AML-193 (cell line): ENCODE results near the gene KIAA0753.

ENCODE experiments used
- DNase-seq, 2 experiments: peaks; one replicate each; lab custom pipeline; 2025; lab: John Stamatoyannopoulos, UW

The KIAA0753 gene

DNA sequence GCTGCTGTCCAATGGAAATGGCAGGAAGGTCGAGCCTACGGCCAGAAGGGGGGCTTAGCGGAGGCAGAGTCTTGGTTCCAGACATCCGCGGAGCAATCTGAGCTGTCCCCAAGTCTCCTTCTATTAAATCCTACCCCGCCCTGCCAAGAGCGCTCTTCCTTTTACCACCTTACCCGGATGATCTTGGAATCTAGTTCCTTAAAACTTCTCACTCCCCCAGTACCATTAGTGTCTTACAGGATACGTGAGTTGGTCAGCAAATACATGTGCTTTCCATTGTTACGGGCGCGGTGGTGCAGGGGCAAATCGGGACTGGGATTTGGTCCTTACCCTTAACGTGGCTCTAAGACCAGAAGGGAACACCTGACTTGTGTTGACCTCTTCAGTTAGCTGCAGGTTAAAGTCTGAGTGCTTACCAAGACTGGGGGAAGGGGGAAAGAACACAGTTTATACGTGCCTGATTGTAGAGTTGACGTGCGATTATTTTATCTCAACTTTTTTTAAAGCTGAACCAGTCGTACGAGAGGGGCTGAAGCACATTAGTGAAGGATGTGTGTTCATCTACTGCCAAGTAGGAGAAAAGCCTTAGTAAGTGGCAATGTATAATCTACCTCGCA is 844 bp upstream of the KIAA0753 start:
- DNase-seq, result no peak

DNA sequence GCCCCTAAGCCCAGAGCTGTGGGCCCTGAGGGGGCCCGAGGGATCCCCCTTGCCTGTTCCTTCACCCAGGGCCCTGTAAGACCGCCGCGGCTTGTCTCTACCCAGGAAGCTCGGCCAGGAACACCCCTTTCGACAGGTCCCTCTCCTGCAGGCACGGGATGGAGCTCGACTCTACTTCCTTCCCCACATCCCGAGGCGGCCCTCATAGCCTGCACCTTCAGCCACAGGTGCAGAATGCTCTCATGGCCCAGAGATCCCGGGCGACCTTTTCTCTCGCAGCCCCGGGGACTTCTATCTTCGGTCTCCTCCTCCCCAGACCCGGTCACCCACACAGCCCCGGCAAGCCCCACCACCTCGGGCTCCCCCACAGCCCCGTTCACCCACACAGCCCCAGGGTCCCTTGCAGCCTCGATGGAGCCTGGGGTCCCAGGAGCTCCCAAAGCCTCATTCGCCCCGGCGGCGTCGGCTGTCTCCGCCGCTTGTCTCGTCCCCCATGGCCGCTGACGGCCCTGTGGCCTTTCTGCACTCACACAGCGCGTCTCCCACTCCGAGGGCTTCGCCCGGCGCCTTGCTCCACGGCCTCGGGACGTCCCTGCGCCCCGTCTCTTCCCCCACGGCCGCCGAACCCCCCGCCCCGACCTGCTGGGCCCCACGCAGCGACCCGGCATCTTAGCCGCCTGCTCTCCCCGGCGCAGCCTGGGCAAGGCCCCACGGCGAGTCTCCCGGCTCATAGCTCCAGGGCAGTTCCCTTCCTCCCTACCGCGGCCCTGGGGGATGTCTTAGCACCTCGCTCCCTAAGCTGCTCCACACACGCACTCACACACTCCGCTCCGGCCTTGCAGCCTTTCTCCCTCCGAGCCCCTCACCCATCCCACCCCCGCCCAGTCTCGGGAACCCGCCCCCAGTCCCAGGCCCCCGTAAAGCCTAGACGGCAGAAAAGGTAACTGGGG is 650 bp downstream of the KIAA0753 start:
- DNase-seq, result peak in 1 of 2 experiments; percentile 15

DNA sequence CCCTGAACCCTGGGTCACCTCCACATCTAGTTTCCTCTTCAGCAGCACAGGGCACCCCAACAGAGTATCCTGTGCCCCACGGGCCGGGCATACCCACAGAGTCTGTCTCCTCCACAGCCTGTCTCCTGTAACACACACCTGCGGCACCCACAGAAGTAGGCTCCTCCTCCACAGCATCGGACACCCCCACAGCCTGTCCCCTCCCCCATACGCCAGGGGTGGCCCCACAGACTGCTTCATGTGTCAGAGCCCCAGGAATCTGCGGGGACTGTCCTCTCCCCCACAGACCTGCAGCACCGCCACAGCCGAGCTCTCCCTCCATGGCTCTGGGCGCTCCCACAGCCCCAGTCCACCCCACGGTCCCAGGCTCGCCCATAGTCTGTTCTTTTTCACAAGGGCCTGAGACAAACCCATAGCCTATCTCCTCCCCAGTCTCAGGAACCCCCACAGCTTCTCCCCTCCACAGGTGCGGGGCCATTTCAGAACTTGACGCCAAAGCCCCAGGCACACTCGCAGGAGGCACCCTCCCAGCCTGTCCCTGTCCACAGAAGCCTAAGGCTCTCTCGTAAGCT is 1.4 kb downstream of the KIAA0753 start:
- DNase-seq, result no peak

DNA sequence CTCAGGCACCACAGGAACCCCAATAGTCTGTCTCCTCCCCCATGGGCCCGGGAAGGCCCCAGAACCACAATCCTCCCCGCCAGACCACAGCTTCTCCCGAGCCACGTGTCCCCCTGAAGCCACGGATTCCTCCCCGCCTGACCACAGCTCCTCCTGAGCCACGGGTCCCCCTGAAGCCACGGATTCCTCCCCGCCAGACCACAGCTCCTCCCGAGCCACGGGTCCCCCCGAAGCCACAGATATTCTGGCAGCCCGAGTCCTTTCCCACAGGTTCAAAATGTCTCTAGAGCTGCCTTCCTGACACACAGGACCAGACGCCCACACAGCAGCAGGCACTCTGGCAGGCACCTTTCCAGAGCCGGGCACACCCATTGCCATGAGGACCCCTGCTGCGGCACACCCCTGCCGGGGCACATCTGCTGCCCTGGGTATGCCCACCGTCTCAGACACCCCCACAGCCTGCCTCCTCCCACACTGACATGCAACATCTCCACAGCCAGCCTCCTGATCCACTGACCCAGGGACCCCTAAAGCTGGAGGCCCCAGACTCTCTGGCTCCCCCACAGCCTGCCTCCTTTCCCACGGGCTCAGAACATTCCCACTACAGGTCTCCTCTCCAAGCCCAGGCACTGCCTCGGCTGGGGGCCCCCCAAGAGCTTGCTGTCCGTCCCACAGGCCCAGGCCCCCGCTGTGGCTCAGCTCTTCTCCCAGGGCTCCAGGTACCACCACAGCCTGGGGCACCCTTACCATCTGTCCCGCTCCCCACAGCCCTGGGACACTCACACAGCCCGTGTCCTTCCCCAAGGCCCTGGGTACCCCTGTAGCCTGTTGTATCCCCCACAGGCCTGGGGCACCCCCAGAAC is 2.2 kb downstream of the KIAA0753 start:
- no peak for DNase-seq

DNA sequence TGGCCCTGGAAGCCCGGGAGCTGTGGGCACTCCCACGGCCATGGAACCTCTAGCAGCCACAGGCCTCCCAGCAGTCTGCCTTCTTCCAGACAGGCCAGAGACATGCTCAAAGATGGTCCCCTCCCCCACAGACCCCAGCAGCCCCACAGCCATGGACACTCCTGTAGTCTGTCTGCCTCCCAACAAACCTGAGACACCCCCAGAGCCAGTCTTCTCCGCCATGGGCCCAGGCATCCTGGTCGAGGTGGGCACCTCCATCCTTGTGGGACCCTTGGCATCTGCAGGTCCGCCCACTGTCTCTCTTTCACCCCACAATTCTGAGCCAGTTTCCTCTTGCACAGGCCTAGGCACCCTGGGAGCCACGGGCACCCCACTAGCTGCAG is 3.1 kb downstream of the KIAA0753 start:
- no peak for DNase-seq

DNA sequence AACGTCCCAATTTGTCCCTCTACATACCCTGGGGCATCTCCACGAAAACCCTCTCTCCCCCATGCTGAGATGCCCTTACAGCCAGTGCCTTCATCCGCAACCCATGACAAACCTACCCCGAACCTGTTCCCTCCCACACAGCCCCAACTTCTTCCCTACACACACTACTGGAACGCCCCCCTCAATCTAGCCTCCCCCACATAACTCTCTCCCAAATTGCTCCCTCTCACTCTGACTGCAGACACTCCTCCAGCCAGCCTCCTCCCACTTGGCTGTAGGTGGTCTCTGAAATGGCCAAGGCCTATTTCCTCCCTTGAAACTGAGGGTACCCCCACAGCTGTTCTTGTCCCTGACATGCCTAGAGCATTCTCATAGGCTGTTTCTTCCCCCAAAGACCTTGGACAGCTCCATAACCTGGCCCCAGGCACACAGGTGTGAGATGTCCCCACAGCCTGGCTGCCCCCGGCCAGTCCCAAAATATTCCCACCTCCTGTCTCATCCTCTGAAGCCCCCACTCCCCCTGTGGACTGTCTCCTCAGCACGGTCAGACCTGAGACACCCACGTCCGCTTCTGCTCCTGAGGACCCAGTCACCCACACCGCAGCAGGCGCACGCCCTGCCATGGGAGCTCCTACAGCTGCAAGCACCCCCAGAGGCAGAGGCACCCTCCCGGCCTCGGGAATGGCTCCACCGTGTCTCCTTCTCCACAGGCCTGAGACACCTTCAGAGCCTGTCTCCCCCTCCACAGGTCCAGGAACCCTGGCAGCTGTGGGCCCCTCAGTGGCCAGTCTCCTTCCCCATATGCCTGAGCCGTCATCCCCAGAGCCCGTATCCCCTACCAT is 3.7 kb downstream of the KIAA0753 start:
- no peak for DNase-seq

- DNase-seq, result no peak
Measured at GRCh38 chr17:6636105-6636504, 4.4 kb downstream of the KIAA0753 start.

DNA sequence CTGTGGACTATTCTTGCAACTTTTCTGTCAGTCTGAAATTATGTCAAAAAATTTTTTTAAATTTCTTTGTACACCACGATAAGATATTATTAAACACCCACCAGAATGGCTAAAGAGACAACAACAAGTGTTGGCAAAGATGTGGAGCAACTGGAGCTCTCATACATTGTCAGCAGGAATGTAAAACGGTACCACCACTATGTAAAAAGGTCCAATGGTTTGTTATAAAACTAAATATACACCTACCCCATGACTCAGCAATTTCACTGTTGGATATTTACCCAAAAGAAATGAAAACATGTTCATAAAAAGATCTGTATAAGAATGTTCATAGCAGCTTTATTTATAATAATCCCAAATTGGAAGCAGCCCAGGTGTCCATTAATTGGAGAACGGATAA is 7.2 kb downstream of the KIAA0753 start:
- DNase-seq, result no peak

- DNase-seq, result no peak
Measured at GRCh38 chr17:6632530-6632929, 8.0 kb downstream of the KIAA0753 start.

DNA sequence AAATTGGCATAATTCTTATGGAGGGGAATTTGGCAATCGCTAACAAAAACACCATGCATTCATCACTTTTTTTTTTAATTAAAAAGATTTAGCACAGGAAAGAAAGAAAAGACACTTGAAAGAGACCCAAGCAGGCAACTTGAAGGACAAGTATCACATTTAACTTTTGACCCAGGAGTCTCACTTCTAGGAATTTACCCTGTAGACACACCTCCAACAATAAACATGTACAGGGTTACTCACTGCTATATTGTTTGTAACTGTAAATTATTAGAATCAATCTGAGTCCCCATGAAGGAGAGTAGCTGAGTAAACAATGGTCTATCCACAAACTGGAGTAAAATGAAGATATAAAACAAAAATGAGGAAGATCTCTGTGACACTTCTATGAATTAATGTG is 10.1 kb downstream of the KIAA0753 start:
- DNase-seq, result no peak

DNA sequence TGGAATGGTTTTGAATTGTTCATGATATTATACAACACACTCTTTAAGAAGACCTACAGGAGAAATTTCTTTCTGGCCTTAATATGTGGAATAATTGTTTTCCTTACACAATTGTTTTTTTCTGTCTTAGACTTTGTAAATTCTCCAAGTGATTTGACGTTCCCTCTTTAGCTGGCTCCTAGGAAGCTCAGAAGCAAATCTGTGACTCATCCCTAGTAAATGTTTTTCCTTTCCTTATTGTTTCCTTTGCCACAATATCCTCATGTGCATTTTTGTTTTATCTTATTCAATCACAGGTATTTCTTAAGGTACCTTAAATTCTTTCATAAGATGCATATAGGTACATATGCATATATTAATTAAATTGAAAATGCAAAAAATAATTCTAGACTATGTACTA is 13.5 kb downstream of the KIAA0753 start:
- DNase-seq, result no peak

DNA sequence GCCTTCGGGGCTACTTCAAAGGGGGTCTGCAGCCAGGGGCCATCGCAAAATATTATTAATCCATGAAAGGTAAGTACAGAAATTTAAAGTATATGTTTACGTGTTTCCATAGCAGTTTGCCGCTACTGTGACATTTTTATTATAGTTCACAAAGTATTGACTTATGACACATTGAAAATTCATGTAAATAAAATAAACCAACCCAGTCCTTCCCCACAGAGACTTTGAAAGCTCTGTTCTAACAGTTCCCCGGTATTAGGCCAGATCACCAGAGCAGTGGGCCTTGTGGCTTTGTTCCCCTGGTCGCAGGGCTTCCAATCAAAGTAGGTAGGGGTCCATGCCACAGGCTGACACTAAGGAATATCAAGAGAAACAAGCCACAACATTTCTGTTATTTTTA is 13.9 kb downstream of the KIAA0753 start:
- DNase-seq, result no peak

GRCh38 chr17:6623941-6624340 is 16.6 kb downstream of the KIAA0753 start:
- DNase-seq, result no peak

DNA sequence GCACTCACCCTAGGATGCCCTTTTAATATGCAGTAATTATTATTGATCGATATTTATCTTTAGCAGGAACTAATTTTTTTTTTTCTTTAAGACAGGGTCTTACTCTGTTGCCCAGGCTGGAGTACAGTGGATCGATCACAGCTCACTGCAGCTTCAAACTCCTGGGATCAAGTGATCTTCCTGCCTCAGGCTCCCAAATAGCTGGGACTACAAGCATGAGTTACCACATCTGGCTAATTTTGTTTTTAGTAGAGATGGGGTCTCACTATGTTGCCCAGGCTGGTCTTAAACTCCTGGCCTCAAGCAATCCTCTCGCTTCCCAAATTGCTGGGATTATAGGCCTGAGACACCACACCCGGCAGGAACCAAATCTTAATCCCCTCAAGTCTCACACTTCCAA is 29.3 kb downstream of the KIAA0753 start:
- no peak for DNase-seq

DNA sequence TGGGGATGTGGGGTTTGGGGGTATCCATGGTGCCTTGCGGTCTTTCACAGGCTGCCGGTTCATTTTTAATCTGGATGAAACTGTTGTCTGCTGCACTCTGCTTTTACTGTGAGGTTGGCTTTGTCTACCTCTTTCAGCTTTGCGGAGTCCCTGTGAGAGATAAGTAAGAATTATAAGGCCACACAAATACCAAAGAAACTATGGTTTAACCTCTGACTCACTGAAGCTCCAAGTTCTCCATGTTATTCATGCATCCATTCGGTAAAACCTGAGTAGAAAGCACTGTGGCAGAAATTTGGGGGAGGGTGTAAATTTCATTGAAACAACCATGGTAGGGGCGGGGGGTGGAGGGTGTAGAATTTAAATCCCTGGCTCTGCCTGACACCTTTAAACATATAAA is 30.5 kb downstream of the KIAA0753 start:
- DNase-seq, result no peak

- DNase-seq, result no peak
Measured at GRCh38 chr17:6608321-6608720, 32.2 kb downstream of the KIAA0753 start.

DNA sequence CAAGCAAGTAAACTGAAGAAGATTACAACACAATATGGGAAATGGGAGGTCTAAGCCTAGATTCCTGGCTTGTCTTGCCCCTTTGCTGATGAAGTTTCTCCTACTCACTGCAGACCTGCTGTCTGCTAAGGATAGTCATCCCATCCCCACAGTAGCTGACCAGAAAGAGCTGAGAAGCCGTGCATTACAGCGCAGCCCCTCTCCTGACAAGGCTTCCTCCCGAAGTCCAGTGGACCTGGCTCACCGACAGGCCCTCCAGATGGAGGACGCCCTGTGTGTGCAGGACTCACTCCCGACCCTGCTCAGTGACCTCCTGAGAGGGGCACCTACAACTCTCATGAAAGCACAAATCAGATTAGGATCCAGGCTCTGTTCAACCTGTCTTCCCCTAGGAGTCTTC is 35.4 kb downstream of the KIAA0753 start:
- no peak for DNase-seq

GRCh38 chr17:6603744-6604325 is 36.7 kb downstream of the KIAA0753 start:
- no peak for DNase-seq

DNA sequence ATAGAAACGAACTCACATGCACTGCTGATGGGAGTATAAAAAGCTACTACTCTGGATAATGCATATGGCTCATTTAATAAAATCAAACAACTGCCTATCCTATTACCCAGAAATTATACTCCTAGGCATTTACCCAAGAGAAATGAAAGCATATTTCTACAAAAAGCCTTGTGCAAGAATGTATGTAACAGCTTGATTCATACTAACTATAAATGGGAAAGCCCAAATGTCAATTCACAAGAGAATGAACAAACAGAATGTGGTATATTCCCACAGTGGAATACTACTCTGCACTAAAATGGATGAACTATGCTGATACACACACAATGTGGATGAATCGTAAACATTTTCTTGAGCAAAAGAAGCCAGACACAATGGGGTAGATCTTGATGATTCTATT is 38.4 kb downstream of the KIAA0753 start:
- no peak for DNase-seq

GRCh38 chr17:6599364-6599763 is 41.1 kb downstream of the KIAA0753 start:
- peak; percentile 21 to 55 for DNase-seq

DNA sequence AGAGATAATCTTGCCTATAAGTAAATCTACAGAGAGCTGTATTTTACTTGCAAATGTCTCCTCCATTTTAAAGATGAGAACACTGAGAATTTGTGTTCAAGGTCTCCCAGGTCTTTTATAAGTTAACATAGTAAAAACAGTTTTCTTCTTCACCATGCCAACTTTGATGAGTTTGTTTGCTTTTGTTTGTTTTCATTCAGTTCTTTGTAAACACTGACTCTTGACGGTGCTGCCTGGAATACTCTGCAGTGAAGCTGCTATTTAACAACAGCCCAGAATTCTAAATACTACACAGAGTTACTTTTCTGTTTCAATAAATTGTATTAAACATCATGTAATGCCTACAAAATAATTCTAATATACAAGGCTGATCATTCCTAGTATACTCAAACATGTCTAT is 42.8 kb downstream of the KIAA0753 start:
- no peak for DNase-seq
